HG03196 (cell line): ENCODE measurements around the gene AFDN.

Source experiments
- ATAC-seq: cut with Tn5 transposase; IDR thresholded peaks from one replicate; pipeline ENCODE4 v1.9.1; 2021; ENCODE audit not compliant: unreplicated experiment

The AFDN gene, protein sequence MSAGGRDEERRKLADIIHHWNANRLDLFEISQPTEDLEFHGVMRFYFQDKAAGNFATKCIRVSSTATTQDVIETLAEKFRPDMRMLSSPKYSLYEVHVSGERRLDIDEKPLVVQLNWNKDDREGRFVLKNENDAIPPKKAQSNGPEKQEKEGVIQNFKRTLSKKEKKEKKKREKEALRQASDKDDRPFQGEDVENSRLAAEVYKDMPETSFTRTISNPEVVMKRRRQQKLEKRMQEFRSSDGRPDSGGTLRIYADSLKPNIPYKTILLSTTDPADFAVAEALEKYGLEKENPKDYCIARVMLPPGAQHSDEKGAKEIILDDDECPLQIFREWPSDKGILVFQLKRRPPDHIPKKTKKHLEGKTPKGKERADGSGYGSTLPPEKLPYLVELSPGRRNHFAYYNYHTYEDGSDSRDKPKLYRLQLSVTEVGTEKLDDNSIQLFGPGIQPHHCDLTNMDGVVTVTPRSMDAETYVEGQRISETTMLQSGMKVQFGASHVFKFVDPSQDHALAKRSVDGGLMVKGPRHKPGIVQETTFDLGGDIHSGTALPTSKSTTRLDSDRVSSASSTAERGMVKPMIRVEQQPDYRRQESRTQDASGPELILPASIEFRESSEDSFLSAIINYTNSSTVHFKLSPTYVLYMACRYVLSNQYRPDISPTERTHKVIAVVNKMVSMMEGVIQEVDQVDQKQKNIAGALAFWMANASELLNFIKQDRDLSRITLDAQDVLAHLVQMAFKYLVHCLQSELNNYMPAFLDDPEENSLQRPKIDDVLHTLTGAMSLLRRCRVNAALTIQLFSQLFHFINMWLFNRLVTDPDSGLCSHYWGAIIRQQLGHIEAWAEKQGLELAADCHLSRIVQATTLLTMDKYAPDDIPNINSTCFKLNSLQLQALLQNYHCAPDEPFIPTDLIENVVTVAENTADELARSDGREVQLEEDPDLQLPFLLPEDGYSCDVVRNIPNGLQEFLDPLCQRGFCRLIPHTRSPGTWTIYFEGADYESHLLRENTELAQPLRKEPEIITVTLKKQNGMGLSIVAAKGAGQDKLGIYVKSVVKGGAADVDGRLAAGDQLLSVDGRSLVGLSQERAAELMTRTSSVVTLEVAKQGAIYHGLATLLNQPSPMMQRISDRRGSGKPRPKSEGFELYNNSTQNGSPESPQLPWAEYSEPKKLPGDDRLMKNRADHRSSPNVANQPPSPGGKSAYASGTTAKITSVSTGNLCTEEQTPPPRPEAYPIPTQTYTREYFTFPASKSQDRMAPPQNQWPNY (N-terminal part only)

DNA sequence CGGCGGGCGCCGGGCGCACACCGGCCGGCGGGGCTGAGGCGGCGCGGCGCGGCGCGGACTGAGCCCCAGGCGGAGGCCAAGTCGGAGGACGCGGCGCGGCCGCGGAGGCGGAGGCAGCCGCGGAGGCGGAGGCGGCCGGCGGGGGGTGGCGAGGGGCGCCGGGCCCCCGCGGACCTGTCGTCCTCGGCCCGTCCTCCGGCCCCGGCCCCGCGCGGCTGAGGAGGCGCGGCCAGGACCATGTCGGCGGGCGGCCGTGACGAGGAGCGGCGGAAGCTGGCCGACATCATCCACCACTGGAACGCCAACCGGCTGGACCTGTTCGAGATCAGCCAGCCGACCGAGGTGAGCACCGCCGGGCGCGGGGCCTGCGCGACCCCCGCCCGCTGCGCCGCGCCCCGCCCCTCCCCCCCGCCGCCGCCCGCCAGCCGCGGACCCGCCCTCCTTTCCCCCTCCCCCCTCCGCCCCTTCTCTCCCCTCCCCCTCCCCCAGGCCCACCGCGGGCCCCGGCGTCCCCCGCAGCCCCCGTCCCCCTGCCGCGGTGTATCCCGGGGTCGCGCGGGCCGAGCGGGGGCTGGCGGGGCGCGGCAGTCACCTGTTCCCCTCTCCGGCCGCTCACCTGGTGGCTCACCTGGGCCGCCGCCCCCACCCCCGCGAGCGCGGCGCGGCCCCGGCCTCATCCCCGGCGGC, at the start of gene AFDN:
AFDN (plus strand) TSS at position 16 of the 687 bp plus-strand sequence; CDS start at position 238, 222 bp downstream.
- ATAC-seq, result peak; percentile 28

DNA sequence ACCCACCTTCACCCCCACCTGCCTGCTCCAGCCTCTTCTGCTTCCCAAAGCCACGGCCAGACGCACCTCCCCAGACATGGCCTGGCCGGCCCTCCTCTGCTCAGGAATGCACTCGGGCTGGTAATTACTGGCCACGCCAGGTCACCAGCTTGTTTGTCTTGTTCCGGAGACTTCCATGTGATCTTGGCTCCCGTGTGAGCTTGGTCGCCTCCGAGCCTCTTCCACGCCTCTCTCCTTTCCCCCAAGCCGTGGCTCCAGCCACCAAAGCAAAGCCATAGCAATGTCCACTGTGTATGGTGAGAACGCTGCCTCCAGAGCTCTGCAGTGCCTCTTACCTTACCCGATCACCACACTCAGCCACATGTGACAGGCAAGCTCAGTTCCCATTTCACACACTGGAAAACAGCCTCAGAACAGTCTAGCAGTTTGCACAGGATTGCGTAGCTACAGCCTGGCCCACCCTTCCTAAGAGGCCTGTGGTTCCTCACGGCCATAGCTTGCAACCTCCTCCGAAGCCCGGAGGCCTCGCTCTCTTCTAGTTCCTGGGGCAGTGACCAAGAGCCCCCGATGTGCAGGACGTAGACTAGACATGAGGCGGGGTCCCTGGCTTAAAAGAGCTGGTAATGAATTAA, 48.1 kb upstream of the AFDN start:
- ATAC-seq, result no peak

DNA sequence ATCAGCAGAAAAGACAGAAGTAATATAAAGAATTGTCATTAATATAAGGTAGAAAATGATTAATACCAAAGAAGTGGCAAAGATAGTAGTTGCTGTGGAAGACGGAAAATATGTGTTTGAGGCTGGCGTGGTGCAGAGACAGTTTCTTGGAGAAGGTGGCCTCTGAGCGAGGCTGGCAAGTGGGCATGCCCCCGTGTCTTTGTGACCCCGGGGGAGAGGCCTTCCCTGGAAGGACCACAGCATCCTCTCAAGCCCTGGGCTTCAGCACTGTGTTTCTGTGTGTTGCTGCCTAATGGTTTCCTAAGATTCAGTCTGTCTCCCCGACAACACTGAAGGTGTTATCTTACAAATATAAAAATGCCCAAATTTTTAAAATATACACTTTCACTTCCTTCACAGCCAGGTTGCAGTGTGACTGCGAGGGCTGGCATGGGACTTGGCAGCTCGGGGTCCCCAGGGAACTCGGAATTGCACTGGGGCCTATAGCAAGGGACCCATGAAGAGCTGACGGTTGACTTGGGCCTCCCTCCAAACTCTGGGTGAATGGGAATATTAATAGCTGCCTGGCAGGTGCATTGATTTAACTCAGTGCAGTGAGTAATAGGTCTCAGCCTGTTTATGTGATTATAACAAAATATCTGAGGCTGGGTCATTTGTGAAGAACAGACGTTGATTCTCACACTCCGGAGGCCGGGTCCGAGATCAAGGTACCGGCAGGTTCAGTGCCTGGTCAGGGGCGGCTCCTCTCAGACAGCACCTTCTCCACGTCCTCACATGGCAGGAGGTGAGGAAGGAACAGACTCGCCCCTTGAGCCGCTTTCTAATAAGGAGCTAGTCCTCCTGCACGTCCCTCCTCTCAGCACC, 47.4 kb upstream of the AFDN start:
- no peak for ATAC-seq

DNA sequence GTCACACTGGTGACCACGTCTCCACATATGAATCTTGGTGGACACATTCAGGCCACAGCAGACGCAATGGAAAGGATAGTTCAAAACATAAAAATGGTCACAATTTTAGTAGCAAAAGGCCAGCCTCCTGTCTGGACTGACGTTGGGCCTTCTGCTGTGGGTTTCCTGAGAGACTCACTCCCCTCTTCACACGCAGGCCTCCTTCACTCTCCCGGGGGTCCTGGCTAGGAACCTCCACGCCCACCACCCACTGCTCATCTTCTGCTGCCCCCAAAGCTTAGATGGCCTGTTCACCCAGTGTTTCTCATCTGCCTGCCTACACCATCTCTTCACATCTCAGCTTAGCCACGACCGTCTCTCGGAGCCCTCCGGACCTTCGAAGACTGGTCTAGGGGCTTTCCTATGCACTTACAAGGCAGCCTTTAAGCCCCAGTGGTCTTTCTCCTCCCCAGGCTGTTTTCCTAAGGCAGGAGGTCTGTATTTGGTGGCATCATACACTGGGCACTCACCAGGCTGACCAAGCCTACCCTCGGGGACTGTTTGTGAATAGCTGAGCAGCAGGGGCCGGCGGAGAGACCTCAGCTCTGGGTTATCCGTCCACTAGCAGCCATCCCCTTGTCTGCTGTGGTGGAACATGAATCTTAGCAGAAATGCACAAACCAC, 46.6 kb upstream of the AFDN start:
- ATAC-seq, result no peak

DNA sequence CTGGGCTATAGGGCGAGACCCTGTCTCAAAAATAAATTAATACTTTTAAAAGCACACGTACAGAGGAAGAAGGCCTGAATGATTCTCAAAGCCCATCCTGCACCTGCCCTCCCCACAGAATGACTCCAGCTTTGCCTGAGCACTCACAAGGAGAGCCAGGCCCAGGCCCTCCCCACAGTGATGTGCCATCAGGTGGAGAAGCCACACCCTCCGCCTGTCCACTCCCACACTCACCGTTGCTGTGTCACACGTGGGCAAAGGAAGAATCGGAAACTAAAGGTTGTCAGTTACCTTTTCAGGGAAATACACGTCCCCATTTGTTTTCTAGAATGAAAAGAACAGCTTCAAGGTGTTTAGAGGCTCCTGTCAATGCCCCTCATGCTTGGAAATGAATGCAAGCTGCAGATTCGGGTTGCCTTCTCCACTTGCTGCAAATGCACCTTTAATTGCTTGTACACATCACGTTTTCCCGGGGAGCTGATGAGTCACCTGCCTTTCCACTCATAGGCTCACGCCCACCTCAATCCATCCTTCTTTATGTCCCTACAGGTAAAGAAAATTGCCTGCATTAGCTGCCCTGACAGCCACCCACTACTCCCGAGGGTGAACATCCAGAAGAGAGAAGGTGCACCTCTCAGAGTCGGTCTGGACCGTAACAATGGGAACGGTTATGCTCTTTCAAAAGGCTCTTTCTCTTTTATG, 45.5 kb upstream of the AFDN start:
- no peak for ATAC-seq

DNA sequence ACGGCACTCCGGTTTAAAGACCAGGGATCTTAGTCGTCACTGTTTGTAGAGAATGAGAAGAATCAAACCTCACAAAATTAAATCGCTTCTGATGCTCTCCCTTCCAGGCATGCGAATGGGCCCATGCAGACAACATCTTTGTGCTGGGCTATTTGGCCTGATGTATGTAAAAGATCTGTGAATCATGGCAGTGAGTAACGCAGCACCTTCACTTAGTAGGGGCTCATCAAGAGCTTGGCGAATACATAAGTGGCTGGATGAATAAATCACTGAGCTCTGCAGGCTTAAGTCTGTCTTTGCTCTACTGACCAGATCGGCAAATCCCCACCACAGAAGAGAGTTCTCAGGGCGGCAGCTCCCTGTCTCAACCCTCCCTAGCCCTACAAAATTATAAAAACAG, 44.8 kb upstream of the AFDN start:
- no peak for ATAC-seq

DNA sequence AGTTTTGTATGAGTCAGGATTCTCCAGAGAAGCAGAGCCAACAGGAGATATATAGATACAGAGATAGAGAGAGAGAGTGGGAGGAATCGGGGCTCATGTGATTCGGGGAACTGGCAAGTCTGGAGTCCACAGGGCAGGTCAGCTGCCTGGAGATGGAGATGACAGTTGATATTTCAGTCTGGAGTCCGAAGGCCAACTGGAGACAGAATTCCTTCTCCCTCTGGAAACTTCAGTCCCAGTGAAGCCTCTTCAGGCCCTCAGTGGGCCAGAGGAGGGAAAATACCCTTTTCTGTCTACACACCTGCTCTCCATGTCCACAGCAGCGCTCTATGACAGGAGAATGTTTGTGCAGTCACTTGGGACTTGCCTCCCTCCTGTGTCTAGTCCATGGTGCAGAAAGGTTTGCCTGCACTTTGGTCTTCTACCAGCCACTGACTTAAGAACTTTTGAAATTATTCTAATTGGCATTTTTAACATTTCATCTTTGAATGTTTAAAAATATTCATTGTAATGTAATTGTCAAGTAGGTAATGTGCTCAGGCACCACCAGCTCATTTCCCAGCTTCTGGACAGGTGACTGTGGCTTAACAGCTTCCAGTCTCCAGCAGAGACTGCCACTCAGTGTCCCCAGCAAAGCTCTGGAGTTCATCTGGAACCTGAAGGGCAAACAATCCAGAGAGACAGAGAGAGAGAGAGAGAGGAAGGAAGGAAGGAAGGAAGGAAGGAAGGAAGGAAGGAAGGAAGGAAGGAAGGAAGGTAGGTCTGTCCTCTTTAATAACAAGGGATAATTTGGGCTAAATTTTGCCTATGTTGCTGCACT, 43.8 kb upstream of the AFDN start:
- no peak for ATAC-seq

DNA sequence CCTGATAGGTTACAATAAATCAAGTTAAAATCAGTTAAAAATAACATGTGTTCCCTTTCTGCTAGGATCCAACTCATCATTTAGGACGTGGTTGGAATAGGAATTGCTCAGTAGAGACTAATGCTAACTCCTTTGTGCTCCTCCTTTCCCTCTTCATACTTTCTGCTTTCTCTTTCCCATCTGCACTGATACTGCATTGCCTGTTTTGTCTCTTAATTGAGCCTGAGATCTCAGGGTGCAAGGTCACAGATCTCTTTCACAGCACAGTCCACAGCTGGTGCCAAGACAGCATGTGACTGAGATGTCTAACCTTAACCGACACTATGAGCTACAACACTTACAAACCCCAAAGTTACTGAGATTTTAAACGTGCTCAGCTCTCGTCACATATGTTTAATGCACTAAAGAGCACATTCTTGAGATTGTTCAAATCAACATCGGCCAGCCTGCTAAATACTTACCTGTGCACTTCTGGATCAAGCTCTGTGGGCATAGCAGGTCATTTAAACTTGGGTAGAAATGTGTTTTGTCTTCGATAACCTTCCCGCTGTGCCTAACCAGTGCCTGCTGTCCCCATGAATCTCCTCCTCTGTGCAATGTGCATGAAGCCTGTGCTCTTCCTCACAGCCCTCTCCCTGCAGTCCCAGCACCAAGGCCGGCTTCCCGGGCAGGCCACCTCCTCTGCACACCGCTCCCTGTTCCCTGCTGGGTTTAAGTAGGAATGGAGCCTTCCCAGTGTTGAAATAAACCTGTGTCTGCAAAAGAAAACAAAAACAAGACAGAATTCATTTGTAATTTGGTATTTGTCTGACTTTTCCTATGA, 39.6 kb upstream of the AFDN start:
- no peak for ATAC-seq

DNA sequence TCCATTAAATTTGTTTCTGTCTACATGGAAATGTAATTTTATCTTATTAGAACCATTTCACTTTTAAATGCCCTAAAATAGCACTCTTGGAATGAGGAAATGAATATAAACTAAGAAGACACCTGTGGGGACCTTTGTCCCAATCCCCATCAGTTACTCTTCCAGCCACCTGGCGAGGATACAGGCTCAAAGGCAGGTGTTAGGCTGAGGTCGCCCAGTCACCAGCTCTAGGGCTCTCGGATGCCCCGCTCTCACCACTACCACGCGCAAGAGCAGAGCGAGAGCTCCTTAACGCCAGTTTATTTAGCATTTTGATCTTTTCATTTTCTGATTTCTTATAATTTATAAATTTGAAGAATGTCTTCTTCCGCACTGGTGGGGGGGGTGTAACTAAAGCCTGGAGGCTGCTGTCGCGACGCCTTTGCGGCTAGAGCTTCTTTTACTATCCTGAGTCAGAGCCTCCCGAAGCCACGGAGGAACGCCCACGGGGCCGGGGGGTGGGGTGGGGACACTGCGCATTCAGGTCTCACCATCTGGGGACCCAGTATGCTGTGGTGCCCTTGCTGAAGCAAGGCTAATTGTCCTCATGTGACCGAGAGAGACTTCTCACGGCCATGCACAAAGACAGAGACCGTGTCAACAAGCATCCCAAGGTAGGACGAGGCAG, 38.7 kb upstream of the AFDN start:
- ATAC-seq, result no peak

DNA sequence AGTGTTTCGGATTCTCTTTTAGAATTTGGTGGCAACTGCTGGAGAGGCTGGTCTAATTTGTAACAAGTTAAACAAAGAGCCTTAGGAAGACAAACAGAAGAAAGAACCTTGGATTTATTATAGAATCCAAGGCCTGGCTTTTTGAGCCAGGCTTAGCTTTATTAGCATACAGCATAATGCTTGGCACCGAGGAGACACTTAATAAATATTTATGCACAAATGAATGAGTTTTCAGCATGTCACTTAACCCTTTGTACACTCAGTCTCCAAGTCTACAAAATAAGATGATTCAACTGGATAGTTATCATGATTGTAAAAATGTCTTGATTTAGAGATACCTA, 38.2 kb upstream of the AFDN start:
- no peak for ATAC-seq

DNA sequence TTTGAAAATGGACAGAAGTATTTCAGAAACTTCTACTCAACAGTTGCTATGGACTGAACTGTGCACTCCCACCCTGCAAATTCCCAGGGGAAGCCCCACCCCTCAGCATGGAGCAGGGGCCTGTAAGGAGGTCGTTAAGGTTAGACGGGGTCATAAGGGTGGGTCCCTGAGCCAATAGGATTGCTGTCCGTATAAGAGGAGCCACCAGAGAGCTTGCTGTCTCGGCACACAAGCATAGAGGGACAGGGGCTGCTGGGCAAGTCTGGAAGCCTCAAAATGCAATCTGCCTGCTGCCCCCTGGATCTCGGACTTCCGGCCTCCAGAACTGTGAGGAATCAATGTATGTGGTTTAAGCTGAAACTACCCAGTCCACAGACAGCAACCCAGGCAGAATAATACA, 37.4 kb upstream of the AFDN start:
- no peak for ATAC-seq

DNA sequence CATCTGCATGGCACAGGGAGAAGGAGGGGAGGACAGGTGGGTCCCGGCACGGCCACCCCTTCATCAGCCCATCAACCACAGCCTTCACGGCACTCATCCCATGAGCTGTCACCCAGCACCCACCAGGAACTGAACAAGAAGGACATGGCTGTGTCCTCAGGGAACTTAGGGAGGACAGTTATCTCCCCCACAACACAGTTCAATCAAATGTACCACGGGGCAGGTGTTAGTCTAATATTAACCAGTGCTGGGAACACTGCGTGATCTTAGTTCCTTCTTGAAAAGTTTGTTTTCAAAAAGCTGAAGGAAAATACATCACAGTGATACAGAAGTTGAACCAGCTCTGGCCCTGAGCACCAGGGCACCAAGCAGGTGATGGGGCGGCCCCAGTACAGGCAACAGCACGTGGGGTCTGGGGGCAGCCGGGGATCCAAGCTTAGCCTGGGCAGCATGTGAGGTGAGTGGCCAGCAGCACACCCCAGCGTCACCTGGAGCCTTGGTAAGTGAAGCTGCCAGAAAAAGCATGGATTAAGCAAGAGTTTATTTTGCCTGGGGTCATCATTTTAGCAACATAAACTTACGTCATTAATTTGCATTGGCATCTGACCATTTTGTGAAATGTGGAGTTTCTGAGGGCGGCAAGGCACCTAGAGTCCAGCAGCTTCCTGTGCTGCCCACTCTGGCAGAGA, 35.5 kb upstream of the AFDN start:
- no peak for ATAC-seq

DNA sequence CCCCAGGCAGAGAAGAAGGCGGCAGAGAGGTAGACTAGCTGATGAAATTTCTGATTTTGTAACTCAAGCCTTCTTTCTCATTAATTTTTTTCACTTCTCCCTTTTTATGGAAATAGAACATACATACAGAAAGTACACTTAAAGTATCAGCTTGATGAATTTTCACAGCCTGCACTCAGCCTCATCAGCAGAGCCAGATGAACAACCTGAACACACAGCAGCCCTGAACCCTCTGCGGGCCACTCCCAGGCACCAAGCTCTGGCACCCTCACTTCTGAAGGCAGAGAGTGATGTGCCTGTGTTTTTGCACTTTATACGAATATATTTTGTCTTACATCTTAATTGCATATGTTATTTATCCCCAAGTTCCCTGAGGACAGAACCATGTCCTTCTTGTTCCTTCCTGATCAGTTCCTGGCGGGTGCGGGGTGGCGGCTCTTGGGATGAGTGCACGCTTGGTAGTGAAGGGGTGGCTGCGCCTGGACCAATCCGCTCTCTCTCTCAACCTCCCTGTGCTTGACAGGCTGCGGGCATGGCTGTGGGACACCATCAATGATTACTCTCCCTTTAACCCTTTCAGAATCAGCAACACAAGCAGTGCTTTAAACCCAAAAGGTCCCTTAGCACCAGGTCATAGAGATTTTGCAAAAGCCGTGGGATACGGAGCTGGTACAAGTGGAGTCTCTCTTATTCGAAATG, 34.8 kb upstream of the AFDN start:
- no peak for ATAC-seq

DNA sequence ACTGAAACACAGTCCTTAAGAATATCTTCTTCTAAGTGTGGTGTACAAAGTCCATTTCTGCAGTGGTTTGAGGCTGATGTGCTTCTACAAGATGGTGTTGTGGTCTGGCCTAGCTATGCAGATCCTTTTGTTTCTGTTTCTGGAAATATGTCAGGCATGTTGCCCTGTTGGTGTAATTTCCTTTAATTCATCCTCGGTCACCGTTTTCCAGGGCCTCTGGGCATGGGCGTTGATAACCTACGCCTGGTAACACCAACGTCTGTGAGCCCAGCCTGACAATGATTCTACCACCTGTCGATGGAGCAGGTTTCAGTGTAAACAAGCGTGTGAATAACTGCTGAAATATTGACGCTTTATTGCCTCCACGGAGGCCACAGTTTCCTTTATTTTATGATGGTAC, 33.3 kb upstream of the AFDN start:
- no peak for ATAC-seq
